NCI-H774 (cell line): ENCODE results near the gene TRMT6.

ENCODE experiments used
- DNase-seq: peaks from one replicate; lab custom pipeline; 2025; lab: John Stamatoyannopoulos, UW

TRMT6 gene, protein sequence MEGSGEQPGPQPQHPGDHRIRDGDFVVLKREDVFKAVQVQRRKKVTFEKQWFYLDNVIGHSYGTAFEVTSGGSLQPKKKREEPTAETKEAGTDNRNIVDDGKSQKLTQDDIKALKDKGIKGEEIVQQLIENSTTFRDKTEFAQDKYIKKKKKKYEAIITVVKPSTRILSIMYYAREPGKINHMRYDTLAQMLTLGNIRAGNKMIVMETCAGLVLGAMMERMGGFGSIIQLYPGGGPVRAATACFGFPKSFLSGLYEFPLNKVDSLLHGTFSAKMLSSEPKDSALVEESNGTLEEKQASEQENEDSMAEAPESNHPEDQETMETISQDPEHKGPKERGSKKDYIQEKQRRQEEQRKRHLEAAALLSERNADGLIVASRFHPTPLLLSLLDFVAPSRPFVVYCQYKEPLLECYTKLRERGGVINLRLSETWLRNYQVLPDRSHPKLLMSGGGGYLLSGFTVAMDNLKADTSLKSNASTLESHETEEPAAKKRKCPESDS

DNA sequence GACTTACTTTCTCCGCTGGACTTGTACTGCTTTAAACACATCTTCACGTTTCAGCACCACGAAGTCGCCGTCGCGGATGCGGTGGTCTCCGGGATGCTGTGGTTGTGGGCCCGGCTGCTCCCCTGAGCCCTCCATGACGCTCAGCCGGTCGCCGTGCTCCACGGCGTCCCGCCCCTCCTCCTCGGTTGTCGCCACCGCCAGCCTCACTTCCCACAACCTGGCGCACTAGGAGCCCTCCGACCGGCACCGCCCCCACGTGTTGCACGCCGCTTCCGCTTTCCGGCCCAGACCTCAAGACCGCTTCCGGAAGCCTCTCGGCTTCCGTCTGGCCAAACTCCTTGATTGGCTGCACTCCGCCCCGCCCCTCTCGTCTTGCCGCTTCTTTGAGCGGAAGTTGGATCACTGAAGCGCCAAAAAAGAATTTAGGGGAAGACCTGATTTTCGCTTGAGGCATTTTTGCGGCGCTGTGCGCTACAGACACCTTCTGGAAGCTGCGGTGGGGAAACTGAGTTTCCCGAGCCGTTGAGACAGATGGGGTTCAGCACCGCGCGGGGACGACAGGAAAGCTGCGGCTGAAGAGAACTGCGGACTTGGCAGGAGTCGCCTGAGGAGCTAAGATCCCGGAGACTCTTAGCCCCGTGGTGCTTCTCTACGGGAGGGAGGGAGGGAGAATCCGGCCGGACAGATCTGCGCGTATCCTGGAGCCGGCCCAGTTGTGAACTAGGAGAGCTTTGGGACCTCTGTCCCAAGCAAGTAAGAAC is at the start of gene TRMT6, which contains the start of gene MCM8:
Gene TRMT6, minus strand, starts transcription at position 263 of the 761 bp plus-strand sequence. Its CDS starts 128 bp downstream, at position 135.
Gene MCM8, plus strand, starts transcription at position 382 of the 761 bp plus-strand sequence. CDS start 1,364 bp downstream, outside the sequence.
- peak; percentile 95 for DNase-seq

DNA sequence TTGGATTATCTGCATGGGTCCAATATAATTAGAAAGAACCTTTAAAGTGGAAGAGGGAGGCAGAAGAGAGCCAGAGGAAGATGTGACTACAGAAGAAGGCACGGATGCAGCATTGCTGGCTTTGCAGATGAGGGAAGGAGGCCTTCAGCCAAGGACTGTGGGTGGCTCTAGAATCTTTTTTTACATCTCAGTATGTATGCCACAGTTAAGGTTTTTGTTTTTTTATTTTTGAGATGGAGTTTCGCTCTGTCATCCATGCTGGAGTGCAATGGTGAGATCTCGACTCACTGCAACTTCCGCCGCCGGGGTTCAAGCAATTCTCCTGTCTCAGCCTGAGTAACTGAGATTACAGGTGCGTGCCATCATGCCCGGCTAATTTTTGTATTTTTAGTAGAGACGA is 49.5 kb upstream of the TRMT6 start:
- DNase-seq: no peak

DNA sequence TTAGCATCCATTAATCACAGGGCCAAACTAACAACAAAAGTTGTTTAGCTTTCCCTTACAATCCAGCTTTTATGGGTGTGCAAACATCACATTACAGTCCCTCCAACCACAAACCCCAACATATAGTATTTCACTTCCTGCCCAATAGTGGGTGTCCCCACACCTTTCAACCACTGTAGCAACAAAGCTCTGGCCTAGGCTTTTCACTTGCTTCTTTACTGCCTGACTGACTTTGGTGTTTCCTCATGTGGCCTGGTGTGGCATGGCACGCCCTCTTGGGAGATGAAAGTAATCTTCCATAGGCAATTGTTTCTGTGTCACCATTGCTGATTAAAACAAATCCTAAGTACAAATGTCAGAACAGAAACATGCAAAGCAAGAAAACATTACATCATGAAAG is 46.4 kb upstream of the TRMT6 start:
- DNase-seq: no peak

DNA sequence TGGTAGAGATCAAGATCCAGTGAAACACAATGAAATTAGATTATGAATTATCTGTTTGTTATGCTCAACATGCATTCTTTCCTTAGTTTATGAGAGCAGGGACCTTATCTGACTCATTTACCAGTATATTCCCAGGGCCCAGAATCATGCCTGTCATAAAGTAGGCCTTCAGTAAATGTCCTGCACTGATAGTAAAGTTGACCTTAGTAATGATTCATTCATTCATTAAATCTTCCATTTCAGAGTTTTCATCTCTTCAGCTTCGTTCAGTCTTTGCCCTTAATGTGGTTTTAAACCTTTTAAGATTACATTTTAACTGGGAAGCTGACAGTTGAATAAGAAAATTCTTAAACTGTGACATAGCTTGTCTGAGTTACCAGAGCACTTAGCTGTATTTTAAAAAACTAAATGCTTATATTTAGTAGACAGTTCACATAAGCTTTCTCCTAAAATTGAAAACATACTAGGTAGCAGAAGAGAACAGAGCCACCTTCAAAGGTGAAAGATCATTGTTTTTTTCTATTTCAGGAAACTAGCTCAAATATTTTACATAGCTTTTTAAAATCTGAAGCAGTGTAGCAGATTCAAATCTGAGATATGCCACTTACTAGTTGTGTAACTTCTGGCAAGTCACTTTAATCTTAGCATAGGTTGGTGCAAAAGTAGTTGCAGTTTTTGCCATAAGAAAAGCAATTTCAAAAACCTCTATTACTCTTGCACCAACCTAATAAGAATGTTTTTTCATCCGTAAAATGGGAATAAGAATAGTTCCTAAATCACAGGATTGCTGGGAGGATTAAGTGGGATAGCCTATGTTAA is 41.5 kb upstream of the TRMT6 start:
- DNase-seq: no peak

DNA sequence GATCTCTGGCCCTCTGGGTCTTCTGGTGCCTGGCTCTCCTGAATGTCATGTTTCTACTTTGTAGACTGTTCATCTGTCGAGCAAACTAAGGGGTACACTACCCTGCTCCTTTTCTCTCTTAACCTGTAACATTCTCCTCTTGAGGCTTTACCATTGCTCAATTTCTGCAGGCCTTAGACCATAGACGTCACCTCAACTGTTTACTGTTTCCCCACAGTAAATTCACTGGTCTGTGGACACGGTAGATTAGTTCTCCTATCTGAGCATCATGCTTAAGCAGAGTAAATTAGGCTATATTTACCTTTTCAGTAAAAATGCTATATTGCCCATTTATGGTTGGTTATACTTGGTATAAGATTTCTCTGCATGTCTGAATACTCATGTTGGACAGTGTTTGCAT is 40.6 kb upstream of the TRMT6 start:
- DNase-seq: no peak

DNA sequence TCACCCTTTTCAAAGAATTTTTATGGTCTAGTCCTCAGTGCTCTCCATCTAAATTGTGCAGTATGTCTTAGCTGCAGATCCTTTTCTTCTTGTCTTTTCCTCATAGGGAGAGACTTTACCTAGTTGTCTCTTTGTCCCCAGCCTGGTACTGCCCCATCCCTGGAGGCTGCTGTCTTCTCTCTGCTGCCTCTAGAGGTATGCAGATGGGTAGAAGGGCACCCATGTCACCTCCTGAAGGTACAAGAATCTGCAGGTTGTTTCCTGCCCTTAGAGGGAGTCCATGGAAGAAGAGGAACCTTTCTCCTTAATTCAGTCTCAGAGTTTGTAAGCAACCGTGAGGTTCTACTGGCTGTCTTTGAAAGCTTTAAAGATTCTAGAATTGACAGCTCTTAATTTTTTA is 39.2 kb upstream of the TRMT6 start:
- DNase-seq: no peak

DNA sequence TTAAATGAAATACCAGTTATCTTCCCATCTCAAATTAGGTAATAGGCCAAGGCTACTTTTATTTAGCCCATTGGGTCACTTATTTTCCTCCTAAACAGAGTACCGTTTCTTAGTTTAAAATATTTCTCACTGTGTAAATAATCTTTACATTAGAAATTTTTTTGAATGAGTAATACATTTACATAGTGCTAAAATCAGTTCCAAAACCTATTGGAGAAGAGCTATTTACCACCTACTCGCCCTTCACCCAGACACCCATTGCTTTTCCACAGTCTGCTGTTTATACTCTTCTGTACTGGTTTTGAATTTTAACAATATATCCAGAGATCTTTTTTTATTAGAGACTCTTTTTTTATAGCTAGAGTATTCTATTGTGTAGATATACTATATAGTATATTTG is 37.0 kb upstream of the TRMT6 start:
- no peak for DNase-seq

DNA sequence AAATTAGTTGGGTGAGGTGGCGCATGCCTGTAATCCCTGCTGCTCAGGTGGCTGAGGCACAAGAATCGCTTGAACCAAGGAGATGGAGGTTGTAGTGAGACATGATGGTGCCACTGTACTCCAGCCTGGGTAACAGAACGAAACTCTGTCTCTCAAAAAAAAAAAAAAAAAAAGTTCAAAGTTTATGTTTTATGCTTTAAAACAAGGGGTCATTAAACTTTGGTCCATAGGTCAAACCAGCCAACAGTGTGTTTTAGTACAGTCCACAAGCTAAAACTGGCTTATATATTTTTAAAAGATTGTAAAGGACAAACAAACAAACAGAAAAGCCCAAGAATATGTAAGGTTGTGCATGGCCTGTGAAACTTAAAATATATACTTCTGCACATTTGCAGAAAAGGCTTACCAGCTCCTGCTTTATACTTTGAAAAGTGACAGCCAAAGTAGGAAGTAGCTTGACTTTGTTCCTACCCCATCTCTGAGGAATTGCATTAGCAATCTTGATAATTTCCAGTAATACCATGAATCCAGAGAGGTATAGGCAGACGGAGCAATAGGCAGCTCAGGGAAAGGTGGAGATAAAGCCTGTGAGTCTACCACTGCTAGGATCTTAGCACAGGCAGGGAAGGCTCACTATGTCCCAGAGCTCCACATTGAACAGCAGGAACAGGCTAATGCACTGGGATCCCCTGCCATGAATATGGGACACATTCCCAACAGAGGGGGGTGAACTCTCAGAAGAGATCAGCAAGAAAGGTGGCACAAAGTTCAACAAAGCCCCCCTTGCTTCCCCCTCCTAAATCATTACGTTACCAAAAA is 30.6 kb upstream of the TRMT6 start:
- DNase-seq: no peak

DNA sequence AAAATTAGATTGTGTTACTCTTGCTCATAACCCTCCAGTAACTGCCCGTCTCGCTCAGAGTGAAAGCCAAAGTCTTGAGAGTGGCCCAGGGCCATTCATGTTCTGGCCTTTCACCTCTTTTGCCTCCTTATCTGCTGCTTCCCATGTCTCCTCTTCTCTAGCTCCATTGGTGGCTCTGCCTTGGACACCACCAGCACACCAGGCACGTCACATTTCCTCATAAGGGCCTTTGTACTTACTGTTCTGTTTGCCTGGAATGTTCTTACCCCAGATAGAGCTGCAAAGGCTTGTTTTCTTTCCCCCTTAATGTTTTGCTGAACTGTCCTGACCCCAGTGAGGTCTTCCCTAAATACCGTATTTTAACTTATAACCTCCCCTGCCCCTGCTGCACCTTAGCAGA is 29.5 kb upstream of the TRMT6 start:
- no peak for DNase-seq

DNA sequence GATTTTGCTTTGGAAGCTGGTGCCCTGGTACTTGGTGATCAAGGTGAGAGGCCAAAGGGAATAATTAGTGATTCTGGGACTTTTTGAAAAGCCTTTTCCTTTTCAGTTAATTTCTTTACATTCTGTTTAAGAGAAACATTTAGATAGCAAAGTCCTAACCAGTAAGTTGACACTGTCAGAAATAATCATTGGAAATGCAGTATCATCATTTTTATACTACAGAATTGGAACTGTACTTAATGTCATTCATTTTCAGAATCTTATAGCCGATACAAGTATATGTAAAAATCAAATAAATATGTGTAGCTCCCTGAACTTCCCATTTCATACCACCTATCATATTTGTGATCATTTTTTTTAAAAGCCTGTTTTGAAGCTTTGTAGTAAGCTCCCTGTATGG is 27.6 kb upstream of the TRMT6 start:
- DNase-seq: no peak

DNA sequence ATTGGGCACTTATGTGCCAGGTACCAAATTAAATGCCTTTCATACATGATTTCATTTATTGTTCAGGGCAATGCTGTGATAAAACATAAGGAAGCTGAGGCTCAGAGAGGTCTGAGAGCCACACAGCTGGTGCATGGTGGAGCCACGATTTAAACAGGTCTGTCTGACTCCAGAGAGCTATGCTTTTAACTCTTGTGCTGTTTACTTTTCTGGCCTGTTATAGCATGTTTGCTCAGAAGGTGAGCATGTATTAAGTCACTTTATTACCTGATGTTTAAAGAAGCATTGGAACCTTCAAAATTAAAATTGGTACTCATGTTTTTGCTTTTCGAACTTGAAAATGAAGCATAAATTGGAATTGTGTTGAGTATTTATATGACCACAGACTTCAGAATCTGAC is 26.9 kb upstream of the TRMT6 start:
- no peak for DNase-seq

DNA sequence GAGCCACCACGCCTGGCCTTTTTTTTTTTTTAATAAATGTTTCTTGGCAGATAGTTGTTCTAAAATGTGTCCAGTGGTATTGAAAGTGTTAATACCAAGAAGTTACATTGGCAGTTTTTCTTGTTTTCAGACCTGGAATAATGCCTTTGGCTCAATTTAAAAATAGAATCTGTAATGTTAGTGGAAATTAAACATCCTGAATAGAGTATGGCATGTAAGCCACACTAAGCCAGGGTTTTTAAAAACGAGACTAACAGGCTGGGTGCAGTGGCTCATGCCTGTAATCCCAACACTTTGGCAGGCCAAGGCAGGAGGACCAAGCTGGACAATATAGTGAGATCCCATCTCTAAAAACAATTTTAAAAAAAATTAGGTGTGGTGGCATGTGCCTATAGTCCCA is 25.4 kb upstream of the TRMT6 start:
- no peak for DNase-seq

DNA sequence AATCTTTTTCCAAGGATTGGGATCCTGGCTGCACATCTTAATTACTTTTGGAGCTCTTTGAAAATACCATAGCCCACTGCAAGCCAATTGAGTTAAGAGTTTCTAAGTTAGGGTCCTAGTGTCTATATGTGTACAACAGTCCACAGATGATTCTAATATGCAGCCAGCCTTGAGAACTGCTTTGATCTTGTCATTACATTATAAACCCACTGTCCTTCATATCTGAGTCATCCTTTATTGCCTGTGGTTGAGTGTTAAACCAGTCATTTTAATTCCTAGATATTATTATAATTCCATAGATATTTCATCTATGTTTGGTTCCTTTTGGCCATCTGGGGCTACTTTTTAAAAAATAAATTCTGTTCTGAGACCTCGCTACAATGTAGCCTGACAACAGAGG is 24.2 kb upstream of the TRMT6 start:
- DNase-seq: no peak

DNA sequence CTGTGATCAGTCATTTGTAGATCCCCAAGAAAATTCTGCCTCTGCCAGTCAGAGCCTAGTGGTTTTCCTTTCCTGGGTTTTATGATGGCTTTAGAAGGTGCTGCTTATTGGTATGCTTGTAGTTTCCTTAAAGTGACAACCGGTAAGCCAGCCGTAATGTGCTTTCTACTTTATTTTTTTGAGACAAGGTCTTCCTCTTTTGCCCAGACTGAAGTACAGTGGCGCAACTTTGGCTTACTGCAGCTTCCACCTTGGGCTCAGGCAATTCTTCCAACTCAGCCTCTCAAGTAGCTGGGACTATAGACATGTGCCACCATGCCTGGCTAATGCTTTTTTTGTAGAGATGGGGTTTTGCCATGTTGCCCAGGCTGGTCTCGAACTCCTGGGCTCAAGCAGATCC is 23.6 kb upstream of the TRMT6 start:
- no peak for DNase-seq

DNA sequence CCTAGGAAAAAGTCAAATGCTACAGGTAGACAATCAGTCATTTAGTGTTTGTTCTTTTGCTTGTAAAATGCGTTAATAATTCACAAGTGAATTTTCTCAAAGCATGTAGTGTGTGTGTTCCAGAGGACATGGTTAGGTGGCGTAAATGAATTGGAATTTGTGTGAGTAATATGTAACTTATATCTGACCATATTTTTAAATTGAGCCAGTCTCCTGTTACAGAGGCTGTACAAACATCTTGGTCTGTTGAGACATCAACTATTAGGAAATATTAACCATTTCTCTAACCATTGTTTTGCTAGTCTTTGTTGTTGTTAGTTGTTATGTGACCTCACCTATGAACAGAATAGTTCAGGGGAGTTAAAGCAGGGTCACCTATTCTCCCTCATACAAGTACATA is 22.8 kb upstream of the TRMT6 start:
- no peak for DNase-seq

DNA sequence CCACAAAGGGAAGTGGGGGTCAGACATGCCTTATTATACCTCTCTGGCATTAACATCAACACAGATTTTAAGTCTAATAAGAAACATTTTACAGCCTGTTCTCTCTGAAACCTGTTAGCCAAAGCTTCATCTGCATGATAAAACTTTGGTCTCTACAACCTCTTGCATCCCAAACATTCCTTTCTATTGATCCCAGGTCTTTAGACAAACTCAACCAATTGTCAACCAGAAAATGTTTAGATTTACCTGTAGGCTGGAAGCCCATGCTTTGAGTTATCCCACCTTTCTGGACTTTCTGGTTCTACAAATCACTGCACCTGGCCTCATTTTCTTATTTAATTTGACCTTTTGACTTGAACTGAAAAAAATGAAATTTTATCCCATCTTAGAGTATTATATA is 20.9 kb upstream of the TRMT6 start:
- no peak for DNase-seq

DNA sequence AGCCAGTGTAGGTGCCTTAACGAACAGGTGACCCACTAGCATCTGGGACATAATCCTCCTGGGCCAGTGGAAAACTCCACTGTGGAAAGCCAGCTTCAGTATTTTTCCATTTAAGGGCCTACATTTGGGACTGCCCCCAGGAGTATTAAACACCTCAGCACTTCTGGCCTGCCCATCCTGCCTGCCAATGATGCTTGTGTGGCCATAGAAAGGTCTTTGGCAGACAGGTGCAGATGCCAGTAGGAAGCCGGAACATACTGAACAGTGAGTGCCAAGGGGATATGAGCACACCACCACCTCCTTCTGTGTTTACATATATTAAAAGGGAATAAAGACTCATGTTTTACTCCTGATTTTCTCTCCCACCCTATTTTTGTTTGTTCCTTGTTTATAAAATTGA is 20.0 kb upstream of the TRMT6 start:
- DNase-seq: no peak

DNA sequence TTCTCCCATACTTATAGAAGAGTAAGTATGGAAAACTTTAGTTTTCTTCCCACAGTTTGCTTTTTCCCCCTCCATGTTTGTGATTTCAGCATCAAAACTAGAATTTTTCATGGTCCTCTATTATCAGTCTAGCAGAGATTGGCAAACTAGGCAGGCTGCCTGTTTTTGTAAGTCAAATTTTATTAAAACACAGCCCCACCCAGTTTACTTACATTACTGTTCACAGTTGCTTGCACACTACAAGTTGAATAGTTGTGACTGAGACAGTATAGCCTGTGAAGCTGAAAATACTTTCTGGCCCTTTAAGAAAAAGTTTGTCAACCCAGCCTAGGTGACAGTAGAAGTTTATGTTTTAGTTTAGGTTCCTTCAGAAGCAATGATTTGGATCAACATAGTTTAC is 19.6 kb upstream of the TRMT6 start:
- DNase-seq: no peak

DNA sequence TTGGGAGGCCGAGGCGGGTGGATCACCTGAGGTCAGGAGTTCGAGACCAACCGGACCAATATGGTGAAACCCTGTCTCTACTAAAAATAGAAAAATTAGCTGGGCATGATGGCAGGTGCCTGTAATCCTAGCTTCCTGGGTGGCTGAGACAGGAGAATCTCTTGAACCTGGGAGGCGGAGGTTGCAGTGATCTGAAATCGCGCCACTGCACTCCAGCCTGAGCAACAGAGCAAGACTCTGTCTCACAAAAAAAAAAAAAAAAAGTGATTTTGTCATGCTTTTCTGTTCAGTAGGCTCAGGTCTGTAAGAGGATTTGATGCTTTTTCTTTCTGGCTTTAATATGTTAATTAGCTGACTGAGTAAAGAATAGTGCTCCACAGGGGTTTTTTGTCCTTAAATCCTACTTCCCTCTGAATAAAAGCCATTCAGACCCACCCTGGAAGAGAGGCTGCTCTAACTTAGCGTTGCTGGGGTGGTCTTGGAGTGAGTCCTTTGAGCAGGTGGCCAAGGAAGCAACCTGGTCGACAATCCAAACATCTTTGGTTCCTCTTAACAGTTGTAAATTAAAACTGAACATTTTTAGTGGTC is 19.1 kb upstream of the TRMT6 start:
- DNase-seq: no peak

DNA sequence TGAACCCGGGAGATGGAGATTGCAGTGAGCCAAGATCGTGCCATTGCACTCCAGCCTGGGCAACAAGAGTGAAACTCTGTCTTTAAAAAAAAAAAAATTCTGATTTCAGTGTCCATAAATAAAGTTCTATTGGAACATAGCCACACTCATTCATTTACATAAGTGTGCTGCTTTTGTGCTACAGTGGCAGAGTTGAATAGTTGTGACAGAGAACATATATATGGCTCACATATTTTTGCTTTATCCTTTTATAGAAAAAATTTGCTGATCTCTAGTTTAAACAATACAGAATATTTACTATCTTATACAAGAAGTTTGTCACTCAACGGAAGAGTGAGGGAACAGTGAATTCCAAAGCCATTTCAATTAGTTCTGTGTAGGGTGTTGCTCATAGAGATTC is 18.1 kb upstream of the TRMT6 start:
- DNase-seq: no peak

DNA sequence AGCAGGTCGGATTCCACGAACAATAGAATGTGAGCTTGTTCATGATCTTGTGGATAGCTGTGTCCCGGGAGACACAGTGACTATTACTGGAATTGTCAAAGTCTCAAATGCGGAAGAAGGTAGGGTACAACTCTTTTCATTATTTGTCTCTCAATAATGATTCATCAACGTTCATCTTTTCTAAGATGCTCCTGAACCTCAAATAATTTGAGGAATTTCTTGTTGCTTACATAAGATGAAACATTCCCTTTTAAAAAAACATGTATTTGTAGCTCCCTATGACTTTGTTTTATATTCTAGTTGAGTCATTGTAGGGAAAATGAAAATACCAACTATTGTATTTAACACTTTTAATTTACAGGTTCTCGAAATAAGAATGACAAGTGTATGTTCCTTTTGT is 17.1 kb upstream of the TRMT6 start:
- no peak for DNase-seq
